ENCODE data around the gene TMOD4.

Gene TMOD4

GRCh38 chr1:151175041-151175741, 590 bp downstream of the TMOD4 start:
- no peak for DNase-seq

GRCh38 chr1:151171190-151171589, 4.6 kb downstream of the TMOD4 start:
- DNase-seq, result no peak

- no peak for DNase-seq
These were observed 8.7 kb downstream of the TMOD4 start for GRCh38 chr1:151167116-151167515.

DNA sequence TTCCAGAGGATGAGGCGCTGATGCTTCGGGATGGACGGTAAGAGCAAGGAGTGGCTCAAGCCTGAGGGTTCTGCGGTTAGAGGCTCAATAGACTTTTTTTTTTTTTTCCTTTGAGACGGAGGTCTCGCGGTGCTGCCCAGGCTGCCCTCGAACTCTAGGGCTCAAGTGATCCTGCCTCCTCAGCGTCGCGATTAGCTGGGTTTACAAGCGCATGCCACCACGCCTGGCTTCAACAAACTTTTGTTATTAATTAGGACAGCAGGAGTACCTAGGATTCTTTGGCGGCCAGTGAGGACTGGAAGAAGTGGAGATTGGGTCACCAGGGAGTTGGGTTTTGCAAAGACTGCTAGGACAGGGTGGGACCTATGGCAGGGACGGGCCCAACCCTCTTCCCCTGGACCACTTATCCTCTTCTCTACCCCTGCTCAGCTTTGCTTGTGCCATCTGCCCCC, 9.2 kb downstream of the TMOD4 start:
- DNase-seq, result peak in 1 of 5 donors; percentile 28

DNA sequence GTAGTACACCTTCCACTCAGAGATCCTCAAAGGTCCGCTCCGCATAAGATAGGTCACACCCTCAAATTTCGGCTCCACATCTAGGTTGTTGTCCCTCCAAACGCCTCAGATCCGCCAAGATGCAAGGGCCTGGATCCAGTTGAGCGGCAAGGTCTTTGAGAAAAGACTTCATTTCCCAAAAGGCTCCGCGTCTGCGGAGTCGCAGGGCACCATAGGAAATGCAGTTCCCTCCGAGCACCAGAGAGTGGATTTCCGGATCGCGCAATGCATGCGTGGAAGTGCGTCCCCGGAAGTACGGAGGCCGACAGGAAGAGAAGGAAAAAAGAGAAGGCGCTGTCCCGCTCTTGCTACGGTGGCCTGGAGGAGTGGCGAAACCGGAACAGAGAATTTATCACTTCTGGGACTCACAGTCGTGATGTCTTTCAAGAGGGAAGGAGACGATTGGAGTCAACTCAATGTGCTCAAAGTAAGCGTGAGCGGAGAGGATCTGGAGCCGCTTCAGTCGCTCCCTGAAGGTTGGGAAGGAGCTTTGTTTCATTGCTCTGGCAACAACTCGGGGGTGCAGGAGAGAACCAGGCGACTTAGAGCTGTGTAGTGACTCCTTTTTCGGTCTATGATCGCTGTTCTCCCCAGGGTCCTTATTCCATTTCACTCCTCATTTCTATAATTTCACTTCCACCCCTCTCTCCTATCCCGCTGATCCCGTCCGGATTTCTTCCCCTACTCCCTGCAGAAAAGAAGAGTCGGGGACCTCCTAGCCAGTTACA, 9.9 kb downstream of the TMOD4 start, which contains the start of the genes LYSMD1 and SCNM1:
LYSMD1 (minus strand) TSS at position 165 of the 767 bp plus-strand sequence. CDS start 644 bp downstream, outside the sequence.
SCNM1 (plus strand) TSS at position 407 of the 767 bp plus-strand sequence; CDS start at position 416, 9 bp downstream.
- peak; percentile 91 to 98 (median 95) for DNase-seq

- no peak for DNase-seq
These were observed 10.5 kb downstream of the TMOD4 start for GRCh38 chr1:151165281-151165737.

- DNase-seq, result no peak
These were observed 11.0 kb downstream of the TMOD4 start for GRCh38 chr1:151164732-151165280.

DNA sequence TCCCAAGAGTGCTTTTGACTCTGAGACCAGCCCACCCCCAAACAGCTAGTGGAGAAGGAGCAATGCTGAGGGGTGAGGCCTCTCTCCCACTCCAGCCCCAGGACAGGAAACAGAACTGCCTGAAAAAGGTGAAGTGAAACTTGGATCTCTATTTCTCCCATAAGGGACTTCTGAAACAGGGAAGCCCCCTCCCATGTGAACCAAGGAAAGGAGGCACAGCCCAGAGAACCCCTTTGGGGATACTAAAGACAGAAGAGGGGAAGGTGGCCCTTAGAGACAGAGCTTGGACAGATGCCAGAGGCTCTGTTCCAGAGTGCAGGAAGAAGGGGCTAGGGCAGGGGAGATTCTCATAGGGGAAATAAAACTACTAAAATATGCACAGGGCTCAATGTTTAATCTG, 16.4 kb downstream of the TMOD4 start:
- DNase-seq, result no peak

GRCh38 chr1:151158751-151159251, 17.0 kb downstream of the TMOD4 start:
- no peak for DNase-seq

DNA sequence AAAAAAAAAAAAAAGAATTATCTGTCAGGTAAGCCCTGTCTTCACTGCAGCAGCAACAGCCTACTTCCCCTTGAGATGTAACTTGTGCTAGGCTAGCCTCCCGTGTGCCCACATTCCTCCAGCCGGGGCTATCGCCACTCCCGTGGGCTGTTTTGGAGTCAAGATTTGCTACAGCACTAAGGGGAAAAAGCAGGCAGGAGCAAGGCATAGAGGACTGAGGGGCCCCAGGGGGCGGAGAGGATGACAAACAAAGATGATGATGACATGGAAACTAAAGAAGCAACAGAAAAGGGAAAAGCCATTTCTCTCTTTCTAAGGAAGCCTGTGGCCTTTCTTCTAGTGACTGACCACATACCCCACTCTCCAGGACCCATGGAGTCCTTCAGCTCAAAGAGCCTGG, 17.5 kb downstream of the TMOD4 start:
- DNase-seq, result no peak

DNA sequence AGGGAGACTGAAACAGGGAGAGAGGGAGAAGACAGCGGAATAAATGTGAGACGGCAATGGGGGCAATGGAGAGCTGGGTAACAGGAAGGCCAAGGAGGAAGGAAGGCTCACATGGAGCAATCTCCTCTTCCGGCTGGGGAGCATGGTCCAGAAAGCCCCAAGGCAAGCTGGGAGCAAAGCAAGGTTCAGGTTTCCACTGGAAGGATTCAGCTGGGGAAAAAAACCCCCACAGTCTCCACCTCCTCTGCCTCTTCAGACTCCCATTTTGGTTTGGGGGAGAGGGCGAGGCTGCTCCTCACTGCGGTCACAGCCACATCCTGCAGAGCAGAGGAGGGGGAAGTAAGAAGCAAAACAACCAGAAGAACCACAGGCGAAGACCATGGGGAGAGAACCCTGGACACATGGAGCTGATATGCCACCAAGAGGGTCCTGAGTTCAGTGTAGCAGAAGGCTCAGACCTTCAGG, 18.7 kb downstream of the TMOD4 start:
- peak in 4 of 5 donors; percentile 40 to 80 (median 48) for DNase-seq

DNA sequence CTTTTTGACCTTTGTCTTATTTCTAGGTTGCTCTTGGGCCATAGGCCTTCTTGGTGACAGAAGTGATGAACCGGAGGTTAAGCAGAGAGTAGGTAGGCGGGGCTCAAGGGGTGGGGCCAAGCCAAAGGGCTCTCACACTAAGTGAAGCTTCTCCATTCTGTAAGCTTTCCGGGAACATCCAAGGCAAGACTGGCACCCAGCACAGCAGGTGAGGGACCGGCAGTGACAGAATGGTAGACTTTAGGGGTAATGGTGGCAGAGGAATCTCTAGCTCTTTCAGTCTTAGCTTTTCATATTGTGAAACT, 19.3 kb downstream of the TMOD4 start, which contains the start of gene TNFAIP8L2:
TNFAIP8L2 (plus strand) TSS at position 135 of the 305 bp plus-strand sequence. CDS start 2,049 bp downstream, outside the sequence.
- DNase-seq, result peak; percentile 54 to 84 (median 63)

GRCh38 chr1:151147665-151148064, 28.1 kb downstream of the TMOD4 start:
- no peak for DNase-seq

DNA sequence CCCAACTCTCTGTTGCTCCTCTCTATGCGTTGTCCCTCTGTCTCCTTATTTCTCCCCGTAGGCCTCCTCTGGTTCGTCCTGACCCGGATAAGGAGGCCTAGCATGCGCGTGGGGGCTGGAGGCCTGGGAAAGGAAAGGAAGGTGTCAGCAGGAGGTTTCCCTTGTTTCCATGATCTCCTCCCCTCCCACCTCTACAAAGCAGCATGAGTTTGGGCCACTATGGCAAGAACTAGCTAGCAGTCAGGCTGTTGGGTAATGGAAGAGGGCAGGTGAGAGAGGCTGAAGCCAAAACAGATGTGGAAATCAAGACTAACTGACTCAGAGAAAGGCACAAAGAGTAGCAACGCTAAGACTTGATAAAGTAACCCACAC, 28.7 kb downstream of the TMOD4 start:
- DNase-seq, result no peak

GRCh38 chr1:151146412-151147131, 29.2 kb downstream of the TMOD4 start, which contains the start of gene SEMA6C:
TSS of gene SEMA6C (minus strand) at chr1:151146631. CDS start at chr1:151142621, 4,010 bp downstream.
- peak; percentile 71 to 87 (median 81) for DNase-seq

DNA sequence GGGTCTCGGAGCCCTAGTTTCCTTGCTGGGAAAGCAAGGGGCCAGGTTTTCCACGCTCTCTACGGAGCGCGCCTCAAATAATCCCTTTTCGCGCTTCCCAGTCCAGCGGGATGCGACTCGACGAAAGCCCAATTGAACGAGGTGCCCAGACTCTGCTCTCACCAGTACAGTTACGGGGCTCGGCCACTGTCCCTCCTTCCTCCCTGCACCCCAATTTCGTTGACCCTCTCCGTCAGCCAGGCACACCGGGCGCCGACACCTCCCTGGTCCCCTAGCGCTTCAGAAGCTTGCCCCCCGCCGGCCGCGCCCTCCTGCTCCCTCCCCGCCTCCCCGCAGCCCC, 29.7 kb downstream of the TMOD4 start:
- DNase-seq, result no peak

DNA sequence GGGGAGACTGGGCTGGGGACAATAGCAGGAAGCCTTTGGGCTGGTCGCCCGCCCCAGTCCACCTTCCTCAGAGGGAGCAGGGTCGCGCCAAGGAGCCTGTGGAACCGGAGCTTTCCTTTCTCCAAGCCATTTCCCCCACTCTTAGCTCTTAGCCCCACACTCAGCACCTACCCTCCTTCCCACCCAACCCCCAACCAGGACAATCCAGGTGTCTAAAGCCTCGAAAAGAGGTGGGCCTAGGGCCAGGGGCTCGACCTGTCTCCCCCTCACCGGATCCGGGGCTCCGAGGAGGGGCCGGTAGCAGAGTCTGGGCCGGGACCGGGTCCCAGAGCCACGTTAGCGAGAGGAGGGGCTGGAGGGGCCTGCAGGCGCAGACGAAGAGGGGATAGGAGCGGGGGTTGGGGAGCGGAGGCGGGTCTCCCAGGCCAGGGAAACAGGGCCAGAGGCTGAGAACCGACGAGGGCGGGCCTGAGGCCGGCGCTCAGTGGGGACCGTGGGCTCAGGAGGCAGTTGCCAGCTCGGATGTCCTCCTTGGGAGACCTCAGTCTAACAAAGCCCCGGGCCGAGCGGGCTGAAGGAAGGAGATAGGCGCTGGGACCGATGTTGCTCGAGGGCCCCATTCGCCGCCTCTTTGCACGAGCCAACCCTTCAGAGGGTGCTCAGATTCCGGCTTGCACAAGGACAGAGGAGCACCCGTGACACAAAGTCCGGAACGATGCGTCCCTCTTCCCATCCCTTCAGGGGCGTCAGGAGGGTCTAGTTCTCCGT, 30.3 kb downstream of the TMOD4 start:
- DNase-seq, result no peak

DNA sequence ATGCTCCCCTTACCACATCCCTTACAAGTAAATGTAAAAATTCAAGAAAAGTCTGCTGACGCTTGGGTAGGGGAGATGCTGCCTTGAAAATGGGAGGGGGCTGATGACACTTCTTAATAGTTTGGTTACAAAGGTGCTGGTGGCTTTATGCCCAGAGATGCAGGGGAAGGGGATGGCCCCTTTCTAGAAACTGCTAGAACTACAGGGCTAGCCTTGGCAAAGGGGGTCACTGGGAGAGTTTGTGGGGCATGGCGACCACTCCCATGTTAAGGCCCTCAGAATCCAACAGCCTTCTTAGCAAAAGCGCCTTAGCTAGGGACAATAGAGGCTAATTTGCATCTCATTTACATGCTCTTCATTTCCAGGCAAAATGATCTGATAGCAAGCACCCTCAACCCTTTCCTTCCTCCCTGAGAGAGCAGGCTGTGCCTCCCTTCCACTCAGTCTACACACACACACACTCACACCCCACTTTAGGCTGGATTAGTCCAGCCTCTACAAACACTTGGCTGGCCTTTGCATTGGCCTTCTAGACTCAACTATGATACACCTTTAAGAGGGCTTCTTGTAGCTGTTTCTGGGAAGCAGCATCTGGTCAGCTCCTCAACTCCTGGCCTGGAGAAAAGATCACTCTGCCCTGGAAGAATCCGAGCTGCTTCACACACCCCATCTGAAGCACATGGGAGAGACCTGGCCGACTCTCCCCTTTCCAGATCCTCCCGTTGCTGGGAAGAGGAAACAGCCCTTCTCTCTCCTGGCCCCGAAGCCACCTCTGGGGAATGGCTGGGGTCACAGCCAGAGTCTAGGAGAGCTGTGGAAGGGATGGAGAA, 31.1 kb downstream of the TMOD4 start:
- DNase-seq, result no peak

DNA sequence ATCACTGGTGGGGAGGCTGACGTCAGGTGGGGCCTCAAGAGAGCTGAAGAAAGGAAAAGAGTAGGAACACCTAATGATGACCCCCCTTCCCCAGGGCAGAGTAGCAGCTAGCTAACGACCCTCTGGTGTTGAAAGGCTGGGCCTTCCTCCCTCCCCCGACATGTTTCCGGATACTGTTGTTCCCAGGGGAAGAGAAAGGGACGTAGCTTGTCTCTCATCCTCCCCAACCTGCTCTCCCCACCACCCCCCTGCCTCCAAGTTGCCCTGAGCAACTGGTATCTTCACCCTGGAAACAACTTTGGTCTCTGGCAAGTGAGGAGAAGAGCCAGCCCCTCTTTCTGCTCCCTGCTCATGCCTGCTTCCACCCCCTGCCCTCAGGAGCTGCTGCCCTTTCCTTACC, 31.8 kb downstream of the TMOD4 start:
- DNase-seq, result no peak

GRCh38 chr1:151143057-151143435, 32.7 kb downstream of the TMOD4 start:
- DNase-seq, result no peak
